Hematopoietic multipotent progenitor cell treated with erythropoietin and hydrocortisone succinate and interleukin-3 and kit ligand, for 4 days (in vitro differentiated cells): ENCODE measurements around the gene CTTNBP2NL.
"Not testable (repeated sequence)": the region's sequence is repeated elsewhere in the genome, so short reads cannot be mapped to it uniquely, and the experiment has no call there.

Experiments used
- DNase-seq: peaks from one replicate; pipeline ENCODE4 v3.0.0-alpha.2; 2015

CTTNBP2NL gene

GRCh38 chr1:112429749-112430148 lies 33.7 kb downstream of the CTTNBP2NL start:
- no peak for DNase-seq

- peak; percentile 36 for DNase-seq
These were observed 35.0 kb downstream of the CTTNBP2NL start for GRCh38 chr1:112431038-112431437.

- DNase-seq = no peak
These were observed 39.4 kb downstream of the CTTNBP2NL start for GRCh38 chr1:112435448-112435847.

- no peak for DNase-seq
These were observed 40.6 kb downstream of the CTTNBP2NL start for GRCh38 chr1:112436384-112437156.

GRCh38 chr1:112438156-112438555 lies 42.1 kb downstream of the CTTNBP2NL start:
- DNase-seq = not testable (repeated sequence)

GRCh38 chr1:112439592-112439991 lies 43.6 kb downstream of the CTTNBP2NL start:
- DNase-seq = no peak

GRCh38 chr1:112440574-112440973 lies 44.6 kb downstream of the CTTNBP2NL start:
- DNase-seq = no peak

- no peak for DNase-seq
These were observed 48.3 kb downstream of the CTTNBP2NL start for GRCh38 chr1:112444269-112444668.

- DNase-seq = no peak
These were observed 49.6 kb downstream of the CTTNBP2NL start for GRCh38 chr1:112445596-112445995.

- no peak for DNase-seq
These were observed 50.4 kb downstream of the CTTNBP2NL start for GRCh38 chr1:112446411-112446810.

- DNase-seq = no peak
These were observed 53.1 kb downstream of the CTTNBP2NL start for GRCh38 chr1:112448904-112449629.

- no peak for DNase-seq
These were observed 53.6 kb downstream of the CTTNBP2NL start for GRCh38 chr1:112449630-112449983.

GRCh38 chr1:112450773-112451172 lies 54.8 kb downstream of the CTTNBP2NL start:
- DNase-seq = no peak

GRCh38 chr1:112451301-112451700 lies 55.3 kb downstream of the CTTNBP2NL start:
- not testable (repeated sequence) for DNase-seq

- DNase-seq = no peak
These were observed 57.9 kb downstream of the CTTNBP2NL start for GRCh38 chr1:112453876-112454275.

GRCh38 chr1:112454316-112454715 lies 58.3 kb downstream of the CTTNBP2NL start:
- no peak for DNase-seq

- DNase-seq = no peak
These were observed 61.2 kb downstream of the CTTNBP2NL start for GRCh38 chr1:112457241-112457640.

- no peak for DNase-seq
These were observed 61.9 kb downstream of the CTTNBP2NL start for GRCh38 chr1:112457955-112458354.

- DNase-seq = no peak
These were observed 62.7 kb downstream of the CTTNBP2NL start for GRCh38 chr1:112458756-112459155.

- no peak for DNase-seq
These were observed 64.6 kb downstream of the CTTNBP2NL start for GRCh38 chr1:112460615-112461014.

- no peak for DNase-seq
These were observed 65.3 kb downstream of the CTTNBP2NL start for GRCh38 chr1:112461200-112461871.

- no peak for DNase-seq
These were observed 66.9 kb downstream of the CTTNBP2NL start for GRCh38 chr1:112462953-112463279.

GRCh38 chr1:112464501-112464900 lies 68.5 kb downstream of the CTTNBP2NL start:
- no peak for DNase-seq

- no peak for DNase-seq
These were observed 69.1 kb downstream of the CTTNBP2NL start for GRCh38 chr1:112465122-112465521.
